DOHH2 (cell line): ENCODE results near the gene ARL8A.

Experiments
- H3F3A ChIP-seq: fragments of 200-600 bp; sonication (generic), shearing (Covaris generic); 2 replicates; pipeline ENCODE4 v1.6.0; 2016; ENCODE audit warnings: antibody characterized with exemption, mild to moderate bottlenecking; ENCODE audit not compliant: control insufficient read depth, insufficient read depth
- H3K27ac ChIP-seq: fragments of 200-600 bp; sonication (generic); 2 replicates; pipeline ENCODE4 v1.5.1; 2014; ENCODE audit warnings: low read depth, mild to moderate bottlenecking, low read length, moderate library complexity
- H3K27me3 ChIP-seq: fragments of 200-600 bp; sonication (generic); 2 replicates; pipeline ENCODE4 v1.6.1; 2014; ENCODE audit warnings: mild to moderate bottlenecking, low read length, mixed read lengths; ENCODE audit not compliant: control insufficient read depth
- H3K36me3 ChIP-seq: fragments of 200-600 bp; sonication (generic); 2 replicates; pipeline ENCODE4 v1.6.1; 2014; ENCODE audit warnings: mild to moderate bottlenecking, low read length, moderate library complexity, mixed read lengths; ENCODE audit not compliant: control insufficient read depth
- H3K4me1 ChIP-seq: fragments of 200-600 bp; sonication (generic); 2 replicates; pipeline ENCODE4 v1.6.1; 2014; ENCODE audit warnings: mild to moderate bottlenecking, low read length, mixed read lengths; ENCODE audit not compliant: control insufficient read depth
- H3K4me2 ChIP-seq: fragments of 200-600 bp; sonication (generic); 2 replicates; pipeline ENCODE4 v1.6.0; 2014; ENCODE audit warnings: mild to moderate bottlenecking, low read length, moderate library complexity
- H3K4me3 ChIP-seq: fragments of 200-600 bp; sonication (generic); 2 replicates; pipeline ENCODE4 v1.5.1; 2014; ENCODE audit warnings: mild to moderate bottlenecking, low read length, mixed read lengths
- H3K79me2 ChIP-seq: fragments of 200-600 bp; sonication (generic); 2 replicates; pipeline ENCODE4 v1.6.1; 2014; ENCODE audit warnings: mild to moderate bottlenecking, low read length, mixed read lengths; ENCODE audit not compliant: control insufficient read depth
- H3K9me2 ChIP-seq: fragments of 200-600 bp; sonication (generic); replicated peaks from 2 replicates; pipeline ENCODE4 v1.6.1; 2014; ENCODE audit warnings: mild to moderate bottlenecking, low read length, mixed read lengths; ENCODE audit not compliant: control insufficient read depth
- H3K9me3 ChIP-seq: fragments of 200-600 bp; sonication (generic); 2 replicates; pipeline ENCODE4 v1.6.1; 2014; ENCODE audit warnings: antibody characterized with exemption, low read length, mixed read lengths; ENCODE audit not compliant: control insufficient read depth, insufficient read depth
- H4K20me1 ChIP-seq: fragments of 200-600 bp; sonication (generic); 2 replicates; pipeline ENCODE4 v1.6.0; 2014; ENCODE audit warnings: low read depth, mild to moderate bottlenecking, antibody characterized with exemption, low read length, moderate library complexity; ENCODE audit not compliant: control insufficient read depth, insufficient read depth
- CTCF ChIP-seq: fragments of 200-600 bp; sonication (generic); IDR thresholded peaks from one replicate; pipeline ENCODE4 v1.5.1; 2014; ENCODE audit warnings: antibody characterized with exemption, mild to moderate bottlenecking, low read depth, low read length; ENCODE audit not compliant: poor library complexity, severe bottlenecking
- EZH2phosphoT487 ChIP-seq: fragments of 200-600 bp; sonication (generic); IDR thresholded peaks from 2 replicates; pipeline ENCODE4 v1.6.1; 2017; ENCODE audit warnings: borderline replicate concordance, mild to moderate bottlenecking, antibody characterized with exemption, low read length, moderate library complexity, mixed read lengths

The ARL8A gene

GRCh38 chr1:202157945-202158344 lies 13.4 kb upstream of the ARL8A start:
- H3K9me3 ChIP-seq: no peaks in the 10 kb centered on the region
- TF ChIP-seq CTCF (no peak), EZH2phosphoT487 (no peak)
- peaks cover 39% of the 10 kb centered on the region for H3K79me2 ChIP-seq
- peaks cover 27% of the 10 kb centered on the region for H3F3A ChIP-seq
- H4K20me1 ChIP-seq: peaks cover 3% of the 10 kb centered on the region; the same call in 1 of the 2 replicates
- peak overlapping the region; percentile 92 for H3K27ac ChIP-seq
- H3K4me3 ChIP-seq: peak overlapping the region; percentile 80
- no peaks in the 10 kb centered on the region for H3K27me3 ChIP-seq
- peaks cover 74% of the 10 kb centered on the region for H3K36me3 ChIP-seq
- peaks cover 80% of the 10 kb centered on the region for H3K4me1 ChIP-seq
- H3K4me2 ChIP-seq: peak overlapping the region; percentile 88
- no peaks in the 10 kb centered on the region for H3K9me2 ChIP-seq

- Histone ChIP-seq H3K9me2 (no peaks in the 10 kb centered on the region), H3K36me3 (peaks cover 88% of the 10 kb centered on the region), H3K9me3 (no peaks in the 10 kb centered on the region), H3K79me2 (peaks cover 39% of the 10 kb centered on the region), H3K4me3 (no peak overlapping the region), H4K20me1 (peaks cover 3% of the 10 kb centered on the region; the same call in 1 of the 2 replicates), H3F3A (peaks cover 27% of the 10 kb centered on the region), H3K4me2 (peak overlapping the region; percentile 20), H3K4me1 (peaks cover 67% of the 10 kb centered on the region), H3K27ac (peak overlapping the region; percentile 50; the same call in 1 of the 2 replicates), H3K27me3 (no peaks in the 10 kb centered on the region)
- no peak for TF ChIP-seq CTCF
- no peak for TF ChIP-seq EZH2phosphoT487
These were observed 12.1 kb upstream of the ARL8A start for GRCh38 chr1:202156590-202156989.

- TF ChIP-seq CTCF (no peak), EZH2phosphoT487 (no peak)
- H3K9me2 ChIP-seq: no peaks in the 10 kb centered on the region
- peaks cover 27% of the 10 kb centered on the region for H3F3A ChIP-seq
- H3K79me2 ChIP-seq: peaks cover 30% of the 10 kb centered on the region
- peak overlapping the region; percentile 34 for H3K4me2 ChIP-seq
- H3K9me3 ChIP-seq: no peaks in the 10 kb centered on the region
- H4K20me1 ChIP-seq: peaks cover 3% of the 10 kb centered on the region; the same call in 1 of the 2 replicates
- H3K27me3 ChIP-seq: no peaks in the 10 kb centered on the region
- peaks cover 98% of the 10 kb centered on the region for H3K36me3 ChIP-seq
- peak overlapping the region; percentile 50 for H3K27ac ChIP-seq
- H3K4me3 ChIP-seq: peak overlapping the region; percentile 5; the same call in 1 of the 2 replicates
- H3K4me1 ChIP-seq: peaks cover 57% of the 10 kb centered on the region
These were observed 11.0 kb upstream of the ARL8A start for GRCh38 chr1:202155478-202156021.
